IMR-90 (cell line): ENCODE results near the gene PTN.

Experiments used
- CEBPB ChIP-seq: IDR thresholded peaks from 2 replicates; pipeline ENCODE4 v1.6.1; 2012; ENCODE audit warnings: low read depth, low read length, improper control_type of control experiment
- CTCF ChIP-seq: conservative IDR thresholded peaks from 2 replicates; pipeline ENCODE4 v1.5.1; 2012; ENCODE audit warnings: mild to moderate bottlenecking, low read depth, low read length, improper control_type of control experiment
- MAFK ChIP-seq: IDR thresholded peaks from 2 replicates; pipeline ENCODE4 v1.6.1; 2012; ENCODE audit warnings: low read depth, low read length, improper control_type of control experiment
- POLR2A ChIP-seq: IDR thresholded peaks from 2 replicates; pipeline ENCODE4 v1.6.1; 2012; ENCODE audit warnings: mild to moderate bottlenecking, low read depth, low read length
- RCOR1 ChIP-seq: IDR thresholded peaks from 2 replicates; pipeline ENCODE4 v1.6.1; 2012; ENCODE audit warnings: mild to moderate bottlenecking, low read length, improper control_type of control experiment; ENCODE audit not compliant: insufficient replicate concordance
- RFX5 ChIP-seq: IDR thresholded peaks from 2 replicates; pipeline ENCODE4 v1.8.0; 2012; ENCODE audit warnings: low read depth, mild to moderate bottlenecking, low read length, moderate library complexity
- USF2 ChIP-seq: fragments of 150-350 bp; IDR thresholded peaks from 2 replicates; pipeline ENCODE4 v1.6.1; 2017; ENCODE audit warnings: mild to moderate bottlenecking, antibody characterized with exemption, low read length, low read depth

DNA sequence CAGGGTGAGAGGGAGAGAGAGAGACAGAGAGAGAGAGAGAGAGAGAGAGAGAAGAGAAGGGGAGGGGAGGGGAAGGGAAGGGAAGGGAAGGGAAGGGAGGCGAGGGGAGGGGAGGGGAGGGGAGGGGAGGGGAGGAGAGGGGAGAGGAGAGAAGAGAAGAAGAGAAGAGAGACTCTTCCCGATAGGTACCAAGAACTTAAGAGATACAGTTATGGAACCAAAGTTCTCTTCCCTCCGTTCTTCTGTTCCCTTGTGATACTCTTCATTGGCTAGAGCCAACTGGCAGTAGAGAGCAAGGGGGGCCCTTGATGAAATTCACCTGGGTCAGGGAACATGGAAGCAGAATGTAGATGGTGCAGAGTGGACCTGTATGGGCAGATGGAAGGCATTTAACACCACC lies 122.1 kb downstream of the PTN start:
- TF ChIP-seq RCOR1 (no peak), CTCF (no peak), POLR2A (no peak), USF2 (no peak), MAFK (no peak), RFX5 (no peak), CEBPB (no peak)
